AG04450 (cell line): ENCODE measurements around the gene PRKN. TPM values are rescaled to one million over a fixed set of nuclear protein-coding genes. Genes with fewer than 3 reads are reported as not detected.

Experiments used
- CTCF ChIA-PET: fragments of 300-600, 350-600 bp; formaldehyde crosslinking; extraction: SDS; loops from one replicate; lab custom pipeline; 2022; ENCODE audit warnings: antibody characterized with exemption, inconsistent platforms; lab: Charles Lee
- POLR2A ChIA-PET: fragments of 350-600 bp; formaldehyde crosslinking; extraction: SDS; loops from one replicate; lab custom pipeline; 2021; ENCODE audit warnings: antibody characterized with exemption, inconsistent platforms; lab: Yijun Ruan, JAX
- DNase-seq: peaks from one replicate; pipeline ENCODE4 v3.0.0-alpha.2; 2011; ENCODE audit warnings: low read depth, low spot score
- H3K27ac ChIP-seq: one replicate; pipeline ENCODE4 v1.5.1; 2012; ENCODE audit warnings: low read depth, low read length, control low read depth
- H3K27me3 ChIP-seq: one replicate; pipeline ENCODE4 v1.6.0; 2012; ENCODE audit warnings: low read length; ENCODE audit not compliant: control insufficient read depth, insufficient read depth
- H3K4me3 ChIP-seq: 2 replicates; pipeline ENCODE4 v1.5.1; 2011; ENCODE audit warnings: mild to moderate bottlenecking, low read depth, low read length, control low read depth
- H3K9me3 ChIP-seq: 2 replicates; pipeline ENCODE4 v1.5.1; 2012; ENCODE audit warnings: low read length; ENCODE audit not compliant: control insufficient read depth, insufficient read depth
- CTCF ChIP-seq: IDR thresholded peaks from 2 replicates; pipeline ENCODE4 v1.5.1; 2011; ENCODE audit warnings: low read depth, low read length, control low read depth, inconsistent platforms
- polyA plus RNA-seq: library from polyadenylated mRNA; depleted of rRNA; stranded (reverse); fragments of >200 nt; gene quantifications from 2 replicates; pipeline ENCODE4 v1.2.3, GENCODE V29; 2011; rRNA removed

The PRKN gene
- polyA plus RNA-seq, 1 experiment, result not detected

- H3K4me3 ChIP-seq, result no peak overlapping the region
- POLR2A ChIA-PET, result interaction anchor here (0.7 kb wide), 1 partner anchor 262 kb away, joined by 6 read pairs; no protein-coding TSS in a partner anchor
- H3K27me3 ChIP-seq, result no peaks in the 10 kb centered on the region
- CTCF ChIA-PET, result no interaction called here
- peaks cover 10% of the 10 kb centered on the region for H3K9me3 ChIP-seq
- no peak overlapping the region for H3K27ac ChIP-seq
- DNase-seq, result no peak
- TF ChIP-seq CTCF, result no peak
These were observed 1426.7 kb downstream of the PRKN start for GRCh38 chr6:161300823-161301222.

- ChIA-PET POLR2A (no interaction called here), CTCF (no interaction called here)
- TF ChIP-seq CTCF, result no peak
- Histone ChIP-seq H3K27me3 (no peaks in the 10 kb centered on the region), H3K4me3 (no peak overlapping the region), H3K9me3 (peaks cover 6% of the 10 kb centered on the region), H3K27ac (no peak overlapping the region)
- DNase-seq, result no peak
These were observed 1427.8 kb downstream of the PRKN start for GRCh38 chr6:161299726-161300125.

Other genes starting within 250 kb of the PRKN start
- not detected in 2 replicates for gene PACRG, start 208 bp upstream of the PRKN start, polyA plus RNA-seq